A549 (cell line): ENCODE results near the gene ARHGAP5. TPM values are rescaled to one million over a fixed set of nuclear protein-coding genes. Genes with fewer than 3 reads are reported as not detected.

ENCODE experiments used
- ATAC-seq, 2 experiments: fragments of 200-7000 bp in 1 of 2; fragments of >200 bp in 1 of 2; cut with Nextera tagmentation in 1 of 2; cut with Tn5 transposase in 1 of 2; 3 replicates each; pipeline versions ENCODE4 v1.8.0 to v1.9.1; 2018 to 2020; ENCODE audit warnings: mild to moderate bottlenecking in 1 of 2, moderate library complexity in 1 of 2
- CTCF ChIA-PET: fragments of 300-600 bp; sonication (Branson Sonifier 250); formaldehyde crosslinking; extraction: SDS; loops from one replicate; lab custom pipeline; 2021; ENCODE audit warnings: antibody characterized with exemption, inconsistent platforms; lab: Yijun Ruan, JAX
- POLR2A ChIA-PET: fragments of 350-600 bp; formaldehyde crosslinking; extraction: SDS; loops from one replicate; lab custom pipeline; 2021; ENCODE audit warnings: antibody characterized with exemption, inconsistent platforms; lab: Yijun Ruan, JAX
- DNase-seq, 2 experiments: peaks; one replicate each; pipeline versions ENCODE4 v3.0.0 to v3.0.0-alpha.2; 2011 to 2016; ENCODE audit warnings: low read depth in 1 of 2, low spot score in 1 of 2
- FAIRE-seq: peaks from 2 replicates; lab custom pipeline; 2011; peaks lifted over from hg19 to GRCh38; lab: Jason Lieb, UNC
- H3K27ac ChIP-seq, 2 experiments: fragments of >200 bp; sonication (Bioruptor Twin); formaldehyde crosslinking; 3 replicates each; pipeline ENCODE4 v1.5.1; 2016 to 2017
- H3K4me1 ChIP-seq: fragments of >200 bp; sonication (Bioruptor Twin); formaldehyde crosslinking; 3 replicates; pipeline ENCODE4 v1.6.1; 2016
- H3K4me2 ChIP-seq: fragments of >200 bp; sonication (Bioruptor Twin); formaldehyde crosslinking; 3 replicates; pipeline ENCODE4 v1.6.1; 2016
- H3K4me3 ChIP-seq: fragments of >200 bp; sonication (Bioruptor Twin); formaldehyde crosslinking; 3 replicates; pipeline ENCODE4 v1.5.1; 2016
- H3K9me3 ChIP-seq: fragments of >200 bp; sonication (Bioruptor Twin); formaldehyde crosslinking; 3 replicates; pipeline ENCODE4 v1.6.1; 2016
- BHLHE40 ChIP-seq: IDR thresholded peaks from 2 replicates; pipeline ENCODE4 v1.6.1; 2012; ENCODE audit warnings: low read depth, low read length, inconsistent platforms
- CBX2 ChIP-seq: fragments of 200-600 bp; sonication (generic); IDR thresholded peaks from 2 replicates; pipeline ENCODE4 v1.6.1; 2016; ENCODE audit warnings: low read depth, mild to moderate bottlenecking, borderline replicate concordance
- CHD2 ChIP-seq: fragments of 150-350 bp; IDR thresholded peaks from 2 replicates; pipeline ENCODE4 v1.6.1; 2014; ENCODE audit warnings: low read length; ENCODE audit not compliant: partially characterized antibody
- EHF ChIP-seq: fragments of 250-450 bp; sonication (Bioruptor Pico); IDR thresholded peaks from 2 replicates; pipeline ENCODE4 v1.5.0; 2020; ENCODE audit warnings: mild to moderate bottlenecking
- FOSB ChIP-seq: fragments of 250-450 bp; sonication (Bioruptor Pico); IDR thresholded peaks from 2 replicates; pipeline ENCODE4 v1.5.0; 2020; ENCODE audit warnings: mild to moderate bottlenecking, moderate library complexity
- FOSL2 ChIP-seq, 2 experiments: fragments of 450-650 bp in 1 of 2; fragments of >200 bp in 1 of 2; sonication (Bioruptor Twin) in 1 of 2; formaldehyde crosslinking; IDR thresholded peaks; 2 replicates each; pipeline versions ENCODE4 v1.5.0 to v1.6.1; 2016 to 2020; ENCODE audit warnings: mild to moderate bottlenecking in 1 of 2, moderate library complexity in 1 of 2
- FOXS1 ChIP-seq: fragments of 250-450 bp; sonication (Bioruptor Pico); IDR thresholded peaks from 2 replicates; pipeline ENCODE4 v1.5.0; 2020; ENCODE audit warnings: mild to moderate bottlenecking, moderate library complexity
- HDAC2 ChIP-seq: fragments of 200-600 bp; sonication (generic); IDR thresholded peaks from 2 replicates; pipeline ENCODE4 v1.6.1; 2016
- HOXB13 ChIP-seq: fragments of 250-450 bp; sonication (Bioruptor Pico); IDR thresholded peaks from 2 replicates; pipeline ENCODE4 v1.5.0; 2020; ENCODE audit warnings: low read depth, mild to moderate bottlenecking, moderate library complexity
- HOXB5 ChIP-seq: fragments of 250-450 bp; sonication (Bioruptor Pico); IDR thresholded peaks from 2 replicates; pipeline ENCODE4 v1.5.0; 2020; ENCODE audit warnings: mild to moderate bottlenecking, moderate library complexity
- JUNB ChIP-seq: fragments of >200 bp; sonication (Bioruptor Twin); formaldehyde crosslinking; IDR thresholded peaks from 2 replicates; pipeline ENCODE4 v1.6.1; 2016
- NFE2L2 ChIP-seq: fragments of 150-350 bp; conservative IDR thresholded peaks from 2 replicates; pipeline ENCODE4 v1.6.1; 2014; ENCODE audit warnings: low read length
- NPAS2 ChIP-seq: fragments of 250-450 bp; sonication (Bioruptor Pico); IDR thresholded peaks from 2 replicates; pipeline ENCODE4 v1.8.0; 2022; ENCODE audit warnings: mild to moderate bottlenecking, moderate library complexity, borderline replicate concordance
- POLR2A ChIP-seq: IDR thresholded peaks from 2 replicates; pipeline ENCODE4 v1.6.1; 2012; ENCODE audit warnings: mild to moderate bottlenecking, low read length
- RAD21 ChIP-seq, 2 experiments: fragments of >200 bp in 1 of 2; sonication (Bioruptor Twin) in 1 of 2; formaldehyde crosslinking in 1 of 2; IDR thresholded peaks in 1 of 2; conservative IDR thresholded peaks in 1 of 2; 2 replicates in 1 of 2; 3 replicates in 1 of 2; pipeline ENCODE4 v1.6.1; 2012 to 2018; ENCODE audit warnings: inconsistent platforms in 1 of 2
- RARB ChIP-seq: fragments of 250-450 bp; sonication (Bioruptor Pico); IDR thresholded peaks from 2 replicates; pipeline ENCODE4 v1.8.0; 2021; ENCODE audit warnings: mild to moderate bottlenecking, moderate library complexity
- RFX5 ChIP-seq: fragments of 450-650 bp; IDR thresholded peaks from 2 replicates; pipeline ENCODE4 v1.7.1; 2014; ENCODE audit warnings: antibody characterized with exemption, mild to moderate bottlenecking, moderate library complexity
- TFCP2L1 ChIP-seq: fragments of 250-450 bp; sonication (Bioruptor Pico); IDR thresholded peaks from 2 replicates; pipeline ENCODE4 v1.5.0; 2021; ENCODE audit warnings: mild to moderate bottlenecking
- ZC3H11A ChIP-seq: fragments of 450-650 bp; IDR thresholded peaks from 2 replicates; pipeline ENCODE4 v1.6.1; 2014; ENCODE audit warnings: antibody characterized with exemption, mild to moderate bottlenecking
- ZFP36 ChIP-seq: fragments of 450-650 bp; IDR thresholded peaks from 2 replicates; pipeline ENCODE4 v1.6.1; 2014; ENCODE audit warnings: borderline replicate concordance; ENCODE audit not compliant: partially characterized antibody
- ZNF302 ChIP-seq: fragments of 250-450 bp; sonication (Bioruptor Pico); IDR thresholded peaks from 2 replicates; pipeline ENCODE4 v1.9.0; 2021; ENCODE audit warnings: inconsistent platforms, mild to moderate bottlenecking, moderate library complexity
- WGBS: methylation state at CpG from one replicate; pipeline ENCODE4 v1.1.6; 2017; ENCODE audit errors: missing lambda C conversion rate; 5-methylcytosine and 5-hydroxymethylcytosine counted together
- polyA plus RNA-seq, 4 experiments: library from polyadenylated mRNA; depleted of rRNA in 3 of 4; stranded (reverse); fragments of >200 nt; fragmentation: RNase III in 1 of 4; extraction: RNeasy Plus Mini Kit Qiagen cat#74134 plus additional on column Dnase treatment in 1 of 4; gene quantifications; 2 replicates in 3 of 4; 3 replicates in 1 of 4; pipeline ENCODE4 v1.2.3, GENCODE V29; 2011 to 2017
- TF ChIP-seq, protein P1 (sequence below): fragments of 200-600 bp; sonication (generic); IDR thresholded peaks from 2 replicates; pipeline ENCODE4 v1.6.1; 2016; ENCODE audit warnings: antibody characterized with exemption, mild to moderate bottlenecking, moderate library complexity
- TF ChIP-seq, protein P2 (sequence below): fragments of 250-450 bp; sonication (Bioruptor Pico); IDR thresholded peaks from 2 replicates; pipeline ENCODE4 v1.5.0; 2021; ENCODE audit warnings: mild to moderate bottlenecking, moderate library complexity, borderline replicate concordance
- TF ChIP-seq, protein P3 (sequence below): fragments of >200 bp; sonication (Bioruptor Twin); formaldehyde crosslinking; IDR thresholded peaks from 3 replicates; pipeline ENCODE4 v1.6.1; 2016
- TF ChIP-seq, protein P4 (sequence below): fragments of 450-650 bp; IDR thresholded peaks from 2 replicates; pipeline ENCODE4 v1.6.1; 2014; ENCODE audit warnings: antibody characterized with exemption
- TF ChIP-seq, protein P5 (sequence below): fragments of >200 bp; sonication (Bioruptor Twin); formaldehyde crosslinking; IDR thresholded peaks from 3 replicates; pipeline ENCODE4 v1.5.1; 2016
- TF ChIP-seq, protein P6 (sequence below): IDR thresholded peaks from 2 replicates; pipeline ENCODE4 v1.6.1; 2012; ENCODE audit warnings: low read depth, borderline replicate concordance

ARHGAP5 gene
- polyA plus RNA-seq, 2 of the 4 experiments (the other 2 are of a cell fraction) = 33.6 to 66.1 TPM

DNA sequence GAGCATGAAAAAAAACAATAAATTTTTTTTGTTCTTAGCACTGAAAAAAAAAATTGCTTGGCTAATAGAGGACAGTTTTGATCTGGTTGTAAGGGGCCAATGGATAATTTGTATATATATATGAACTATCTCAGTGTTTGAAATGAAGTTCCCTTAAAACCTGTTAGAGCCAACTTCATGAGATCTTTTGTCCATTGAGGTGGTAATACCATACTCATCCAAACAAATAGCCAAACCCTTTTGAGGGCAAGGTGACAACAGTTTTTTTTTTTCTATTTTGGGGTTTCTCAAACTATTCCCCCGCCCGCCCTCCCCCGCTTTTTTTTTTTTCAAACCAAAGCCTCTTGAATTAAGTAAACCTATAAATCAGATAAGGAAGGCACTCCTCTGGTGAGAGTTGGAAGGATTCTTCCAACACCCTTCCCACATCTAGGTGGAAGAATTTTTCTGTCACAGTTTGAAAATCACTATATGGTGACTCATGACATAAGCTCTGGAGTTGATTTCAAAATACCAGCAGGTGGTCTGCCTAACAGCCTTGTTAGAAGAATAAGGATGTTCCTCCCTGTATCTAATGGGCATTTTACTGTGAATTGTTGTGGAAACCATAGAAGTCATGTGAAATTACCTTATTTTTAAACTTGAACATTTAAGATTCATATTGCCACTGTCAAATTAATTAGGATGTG is 10.2 kb downstream of the ARHGAP5 start (continued):
- TF ChIP-seq, protein P1, sequence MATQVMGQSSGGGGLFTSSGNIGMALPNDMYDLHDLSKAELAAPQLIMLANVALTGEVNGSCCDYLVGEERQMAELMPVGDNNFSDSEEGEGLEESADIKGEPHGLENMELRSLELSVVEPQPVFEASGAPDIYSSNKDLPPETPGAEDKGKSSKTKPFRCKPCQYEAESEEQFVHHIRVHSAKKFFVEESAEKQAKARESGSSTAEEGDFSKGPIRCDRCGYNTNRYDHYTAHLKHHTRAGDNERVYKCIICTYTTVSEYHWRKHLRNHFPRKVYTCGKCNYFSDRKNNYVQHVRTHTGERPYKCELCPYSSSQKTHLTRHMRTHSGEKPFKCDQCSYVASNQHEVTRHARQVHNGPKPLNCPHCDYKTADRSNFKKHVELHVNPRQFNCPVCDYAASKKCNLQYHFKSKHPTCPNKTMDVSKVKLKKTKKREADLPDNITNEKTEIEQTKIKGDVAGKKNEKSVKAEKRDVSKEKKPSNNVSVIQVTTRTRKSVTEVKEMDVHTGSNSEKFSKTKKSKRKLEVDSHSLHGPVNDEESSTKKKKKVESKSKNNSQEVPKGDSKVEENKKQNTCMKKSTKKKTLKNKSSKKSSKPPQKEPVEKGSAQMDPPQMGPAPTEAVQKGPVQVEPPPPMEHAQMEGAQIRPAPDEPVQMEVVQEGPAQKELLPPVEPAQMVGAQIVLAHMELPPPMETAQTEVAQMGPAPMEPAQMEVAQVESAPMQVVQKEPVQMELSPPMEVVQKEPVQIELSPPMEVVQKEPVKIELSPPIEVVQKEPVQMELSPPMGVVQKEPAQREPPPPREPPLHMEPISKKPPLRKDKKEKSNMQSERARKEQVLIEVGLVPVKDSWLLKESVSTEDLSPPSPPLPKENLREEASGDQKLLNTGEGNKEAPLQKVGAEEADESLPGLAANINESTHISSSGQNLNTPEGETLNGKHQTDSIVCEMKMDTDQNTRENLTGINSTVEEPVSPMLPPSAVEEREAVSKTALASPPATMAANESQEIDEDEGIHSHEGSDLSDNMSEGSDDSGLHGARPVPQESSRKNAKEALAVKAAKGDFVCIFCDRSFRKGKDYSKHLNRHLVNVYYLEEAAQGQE = no peak
- TF ChIP-seq RFX5 (no peak), FOXS1 (CRISPR knock-in tag) (no peak), BHLHE40 (no peak), RAD21 (conservative IDR thresholded peaks at IDR 0.05 in 1 of 2, IDR thresholded peaks at IDR 0.05 in 1 of 2) (0 out of 5 replicates have a peak, but pooled peaks of 1 of the 2 experiments have one; percentile 14), CHD2 (no peak), ZC3H11A (no peak), HOXB13 (CRISPR knock-in tag) (no peak)
- TF ChIP-seq, protein P2, sequence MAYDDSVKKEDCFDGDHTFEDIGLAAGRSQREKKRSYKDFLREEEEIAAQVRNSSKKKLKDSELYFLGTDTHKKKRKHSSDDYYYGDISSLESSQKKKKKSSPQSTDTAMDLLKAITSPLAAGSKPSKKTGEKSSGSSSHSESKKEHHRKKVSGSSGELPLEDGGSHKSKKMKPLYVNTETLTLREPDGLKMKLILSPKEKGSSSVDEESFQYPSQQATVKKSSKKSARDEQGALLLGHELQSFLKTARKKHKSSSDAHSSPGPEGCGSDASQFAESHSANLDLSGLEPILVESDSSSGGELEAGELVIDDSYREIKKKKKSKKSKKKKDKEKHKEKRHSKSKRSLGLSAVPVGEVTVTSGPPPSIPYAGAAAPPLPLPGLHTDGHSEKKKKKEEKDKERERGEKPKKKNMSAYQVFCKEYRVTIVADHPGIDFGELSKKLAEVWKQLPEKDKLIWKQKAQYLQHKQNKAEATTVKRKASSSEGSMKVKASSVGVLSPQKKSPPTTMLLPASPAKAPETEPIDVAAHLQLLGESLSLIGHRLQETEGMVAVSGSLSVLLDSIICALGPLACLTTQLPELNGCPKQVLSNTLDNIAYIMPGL = no peak
- TF ChIP-seq, protein P3, sequence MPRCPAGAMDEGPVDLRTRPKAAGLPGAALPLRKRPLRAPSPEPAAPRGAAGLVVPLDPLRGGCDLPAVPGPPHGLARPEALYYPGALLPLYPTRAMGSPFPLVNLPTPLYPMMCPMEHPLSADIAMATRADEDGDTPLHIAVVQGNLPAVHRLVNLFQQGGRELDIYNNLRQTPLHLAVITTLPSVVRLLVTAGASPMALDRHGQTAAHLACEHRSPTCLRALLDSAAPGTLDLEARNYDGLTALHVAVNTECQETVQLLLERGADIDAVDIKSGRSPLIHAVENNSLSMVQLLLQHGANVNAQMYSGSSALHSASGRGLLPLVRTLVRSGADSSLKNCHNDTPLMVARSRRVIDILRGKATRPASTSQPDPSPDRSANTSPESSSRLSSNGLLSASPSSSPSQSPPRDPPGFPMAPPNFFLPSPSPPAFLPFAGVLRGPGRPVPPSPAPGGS = no peak
- TF ChIP-seq, protein P4, sequence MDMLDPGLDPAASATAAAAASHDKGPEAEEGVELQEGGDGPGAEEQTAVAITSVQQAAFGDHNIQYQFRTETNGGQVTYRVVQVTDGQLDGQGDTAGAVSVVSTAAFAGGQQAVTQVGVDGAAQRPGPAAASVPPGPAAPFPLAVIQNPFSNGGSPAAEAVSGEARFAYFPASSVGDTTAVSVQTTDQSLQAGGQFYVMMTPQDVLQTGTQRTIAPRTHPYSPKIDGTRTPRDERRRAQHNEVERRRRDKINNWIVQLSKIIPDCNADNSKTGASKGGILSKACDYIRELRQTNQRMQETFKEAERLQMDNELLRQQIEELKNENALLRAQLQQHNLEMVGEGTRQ = no peak

DNA sequence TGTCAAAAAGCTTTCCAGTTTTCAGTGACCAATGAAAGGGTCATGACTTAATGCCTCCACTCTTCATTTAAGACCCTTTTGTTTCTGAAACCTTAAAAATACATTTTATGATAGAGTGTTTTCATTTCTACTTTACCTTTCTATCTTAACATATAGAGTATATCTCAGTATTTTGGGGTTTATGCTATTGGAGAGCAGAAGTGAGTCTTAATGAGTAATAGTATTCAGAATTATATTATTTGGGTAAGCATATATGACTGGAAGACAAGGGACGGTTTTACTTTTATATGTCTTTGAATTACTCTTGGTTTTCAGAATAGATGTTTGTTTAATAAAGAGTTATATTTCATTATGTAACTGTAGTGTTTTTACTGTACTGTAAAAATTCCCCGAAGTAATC is 10.8 kb downstream of the ARHGAP5 start:
- ChIA-PET CTCF (no interaction called here), POLR2A (interaction anchor here (0.6 to 1.3 kb wide), 3 partner anchors 10 to 287 kb away, joined by 4 to 6 read pairs (median 5); no protein-coding TSS in a partner anchor)
- TF ChIP-seq, protein P4 = no peak
- TF ChIP-seq HOXB5 (CRISPR knock-in tag) (no peak), FOSB (CRISPR knock-in tag) (no peak), CBX2 (no peak), RAD21 (conservative IDR thresholded peaks at IDR 0.05 in 1 of 2, IDR thresholded peaks at IDR 0.05 in 1 of 2) (no peak), HDAC2 (no peak), JUNB (no peak), ZC3H11A (no peak), ZNF302 (CRISPR knock-in tag) (no peak), FOSL2 (IDR thresholded peaks at IDR 0.05) (no peak), FOSL2 (CRISPR knock-in tag; IDR thresholded peaks at IDR 0.05) (no peak), CHD2 (no peak), RARB (no peak), NPAS2 (CRISPR knock-in tag) (no peak), POLR2A (no peak), ZFP36 (no peak), TFCP2L1 (CRISPR knock-in tag) (no peak), EHF (CRISPR knock-in tag) (no peak), NFE2L2 (no peak)
- TF ChIP-seq, protein P5, sequence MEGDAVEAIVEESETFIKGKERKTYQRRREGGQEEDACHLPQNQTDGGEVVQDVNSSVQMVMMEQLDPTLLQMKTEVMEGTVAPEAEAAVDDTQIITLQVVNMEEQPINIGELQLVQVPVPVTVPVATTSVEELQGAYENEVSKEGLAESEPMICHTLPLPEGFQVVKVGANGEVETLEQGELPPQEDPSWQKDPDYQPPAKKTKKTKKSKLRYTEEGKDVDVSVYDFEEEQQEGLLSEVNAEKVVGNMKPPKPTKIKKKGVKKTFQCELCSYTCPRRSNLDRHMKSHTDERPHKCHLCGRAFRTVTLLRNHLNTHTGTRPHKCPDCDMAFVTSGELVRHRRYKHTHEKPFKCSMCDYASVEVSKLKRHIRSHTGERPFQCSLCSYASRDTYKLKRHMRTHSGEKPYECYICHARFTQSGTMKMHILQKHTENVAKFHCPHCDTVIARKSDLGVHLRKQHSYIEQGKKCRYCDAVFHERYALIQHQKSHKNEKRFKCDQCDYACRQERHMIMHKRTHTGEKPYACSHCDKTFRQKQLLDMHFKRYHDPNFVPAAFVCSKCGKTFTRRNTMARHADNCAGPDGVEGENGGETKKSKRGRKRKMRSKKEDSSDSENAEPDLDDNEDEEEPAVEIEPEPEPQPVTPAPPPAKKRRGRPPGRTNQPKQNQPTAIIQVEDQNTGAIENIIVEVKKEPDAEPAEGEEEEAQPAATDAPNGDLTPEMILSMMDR = no peak
- TF ChIP-seq, protein P6, sequence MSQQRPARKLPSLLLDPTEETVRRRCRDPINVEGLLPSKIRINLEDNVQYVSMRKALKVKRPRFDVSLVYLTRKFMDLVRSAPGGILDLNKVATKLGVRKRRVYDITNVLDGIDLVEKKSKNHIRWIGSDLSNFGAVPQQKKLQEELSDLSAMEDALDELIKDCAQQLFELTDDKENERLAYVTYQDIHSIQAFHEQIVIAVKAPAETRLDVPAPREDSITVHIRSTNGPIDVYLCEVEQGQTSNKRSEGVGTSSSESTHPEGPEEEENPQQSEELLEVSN = no peak
- Histone ChIP-seq H3K9me3 (no peaks in the 10 kb centered on the region), H3K27ac (no peak overlapping the region), H3K4me2 (peak overlapping the region; percentile 63), H3K4me3 (no peak overlapping the region), H3K4me1 (peaks cover 68% of the 10 kb centered on the region)
- no peak for FAIRE-seq
- ATAC-seq = no peak
- no peak for DNase-seq
- 50% methylated on average over 2 of the region's 2 CpGs for WGBS
